SJSA1 (cell line): ENCODE measurements around the gene RARG. TPM values are rescaled to one million over a fixed set of nuclear protein-coding genes. Genes with fewer than 3 reads are reported as not detected.

Experiments
- DNase-seq, 2 experiments: peaks; one replicate each; pipeline ENCODE4 v3.0.0-alpha.2; 2015 to 2020; ENCODE audit warnings: low spot score in 2 of 2, low read depth in 1 of 2
- H3K27ac ChIP-seq: fragments of 250-450 bp; sonication (Bioruptor Pico); 2 replicates; pipeline ENCODE4 v1.5.1; 2020; ENCODE audit warnings: mild to moderate bottlenecking, moderate library complexity
- H3K27me3 ChIP-seq: fragments of 250-450 bp; sonication (Bioruptor Pico); replicated peaks from 2 replicates; pipeline ENCODE4 v1.5.1; 2020; ENCODE audit warnings: mild to moderate bottlenecking, moderate library complexity
- H3K36me3 ChIP-seq: fragments of 250-450 bp; sonication (Bioruptor Pico); 2 replicates; pipeline ENCODE4 v1.5.1; 2020; ENCODE audit warnings: mild to moderate bottlenecking
- H3K4me1 ChIP-seq: fragments of 250-450 bp; sonication (Bioruptor Pico); replicated peaks from 2 replicates; pipeline ENCODE4 v1.6.1; 2021; ENCODE audit warnings: mild to moderate bottlenecking
- H3K4me3 ChIP-seq: fragments of 250-450 bp; sonication (Bioruptor Pico); 2 replicates; pipeline ENCODE4 v1.5.1; 2020; ENCODE audit warnings: mild to moderate bottlenecking
- H3K9me3 ChIP-seq: fragments of 250-450 bp; sonication (Bioruptor Pico); replicated peaks from 2 replicates; pipeline ENCODE4 v1.5.1; 2020; ENCODE audit warnings: mild to moderate bottlenecking
- total RNA-seq: library from RNA; depleted of rRNA; stranded (reverse); fragments of >200 nt; shearing (Covaris generic); gene quantifications from 2 replicates; pipeline ENCODE4 v1.2.3, GENCODE V29; 2014

RARG gene
- total RNA-seq, 1 experiment from 2014 or later: 13.5 TPM

DNA sequence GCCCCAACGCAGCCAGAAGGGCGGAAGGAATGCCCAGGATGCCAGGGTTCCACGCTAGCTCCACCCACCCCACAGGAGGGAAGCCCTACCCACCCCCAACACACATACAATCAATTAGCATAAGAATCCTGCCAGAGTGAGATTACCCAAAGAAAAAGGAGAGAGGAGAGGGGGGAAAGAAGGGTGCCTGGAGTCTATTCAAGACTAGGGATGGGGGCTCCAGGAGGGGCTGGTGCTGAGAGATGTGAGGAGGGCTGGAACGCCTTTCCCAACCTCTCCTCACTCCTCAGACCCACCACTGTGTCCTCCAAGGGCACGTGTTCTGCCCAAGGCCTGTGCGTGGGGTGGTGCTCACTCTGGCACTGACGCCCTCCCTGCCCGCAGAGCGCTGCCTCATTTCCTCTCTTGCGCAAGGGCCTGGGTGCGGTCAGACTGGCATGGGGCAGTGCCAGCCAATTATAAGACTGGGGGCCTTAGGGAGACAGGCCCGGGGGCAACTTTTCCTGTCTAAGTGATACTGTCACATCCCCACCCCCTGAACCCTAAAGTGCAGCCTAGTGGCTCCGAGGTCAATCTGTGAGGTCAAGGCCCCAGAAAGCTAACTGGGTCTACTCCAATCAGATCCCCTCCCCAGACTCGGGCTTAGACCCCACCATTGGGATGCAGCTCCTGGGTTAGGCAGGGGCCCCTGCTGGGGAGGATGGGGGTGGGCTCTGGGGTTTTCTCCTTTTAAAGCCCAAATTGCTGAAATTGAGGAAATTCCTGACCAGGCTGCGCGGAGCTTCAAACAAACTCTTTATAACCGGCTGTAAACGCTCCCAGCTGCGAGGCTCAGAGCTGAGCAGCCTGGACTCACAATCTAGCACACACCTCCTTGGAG is 14.7 kb downstream of the RARG start:
- Histone ChIP-seq H3K36me3 (peaks cover 22% of the 10 kb centered on the region), H3K4me1 (peaks cover 30% of the 10 kb centered on the region), H3K27ac (no peak overlapping the region), H3K27me3 (no peaks in the 10 kb centered on the region), H3K4me3 (no peak overlapping the region), H3K9me3 (no peaks in the 10 kb centered on the region)
- no peak for DNase-seq

DNA sequence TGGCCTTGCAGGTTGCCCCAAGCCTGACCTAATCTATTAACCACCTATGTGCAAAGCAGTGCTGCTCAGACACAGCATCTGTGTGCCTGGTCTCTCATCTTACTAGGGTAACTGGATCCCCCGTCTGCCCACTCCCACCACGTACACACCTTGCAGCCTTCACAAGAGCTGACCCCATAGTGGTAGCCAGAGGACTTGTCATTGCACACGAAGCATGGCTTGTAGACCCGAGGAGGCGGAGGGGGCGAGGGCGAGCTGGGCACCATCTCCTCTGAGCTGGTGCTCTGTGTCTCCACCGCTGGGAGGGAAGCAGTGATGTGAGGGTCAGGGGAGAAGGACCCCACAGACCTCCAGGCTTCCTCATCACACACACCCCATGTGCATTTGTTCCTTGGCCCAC is 16.5 kb downstream of the RARG start:
- no peak overlapping the region for H3K4me3 ChIP-seq
- no peak for DNase-seq

DNA sequence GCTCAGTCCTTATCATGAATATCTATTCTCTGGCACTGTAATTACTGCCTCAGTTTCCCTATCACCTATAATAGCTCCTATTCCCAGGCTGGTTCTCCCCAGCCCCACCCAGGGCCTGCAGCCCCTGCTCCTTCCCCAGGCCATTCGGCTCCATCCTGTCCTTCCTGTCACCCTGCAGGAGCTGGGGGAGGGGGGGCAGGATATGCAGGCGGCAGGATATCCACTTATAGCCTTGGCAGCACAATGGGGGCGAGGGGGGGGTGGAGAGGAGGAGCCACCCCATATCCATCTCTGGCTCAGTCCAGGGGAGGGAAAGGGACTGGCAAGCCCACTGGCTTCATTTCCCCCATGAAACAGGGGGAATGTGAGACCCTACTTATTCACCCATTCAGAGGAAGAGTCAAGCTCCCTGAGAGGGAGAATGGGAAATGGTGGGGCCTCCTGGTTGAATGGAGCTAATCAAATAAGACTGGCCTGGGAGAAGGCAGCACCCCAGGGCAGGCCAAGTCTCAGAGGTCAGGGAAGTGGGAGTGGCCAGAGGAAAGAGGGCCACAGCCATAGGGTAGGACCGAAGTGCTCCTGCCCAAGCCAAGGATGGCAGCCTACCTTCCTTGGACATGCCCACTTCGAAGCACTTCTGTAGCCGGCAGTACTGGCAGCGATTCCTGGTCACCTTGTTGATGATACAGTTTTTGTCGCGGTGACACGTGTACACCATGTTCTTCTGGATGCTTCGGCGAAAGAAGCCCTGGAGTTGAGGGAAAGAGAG is 17.1 kb downstream of the RARG start:
- Histone ChIP-seq H3K27ac (no peak overlapping the region), H3K9me3 (no peaks in the 10 kb centered on the region), H3K36me3 (peaks cover 34% of the 10 kb centered on the region)

More for the DNA sequence above, 16.5 kb downstream of the RARG start:
- H3K27ac ChIP-seq: no peak overlapping the region
- H3K4me1 ChIP-seq: peaks cover 17% of the 10 kb centered on the region
- peaks cover 34% of the 10 kb centered on the region for H3K36me3 ChIP-seq
- H3K27me3 ChIP-seq: no peaks in the 10 kb centered on the region
- H3K9me3 ChIP-seq: no peaks in the 10 kb centered on the region

DNA sequence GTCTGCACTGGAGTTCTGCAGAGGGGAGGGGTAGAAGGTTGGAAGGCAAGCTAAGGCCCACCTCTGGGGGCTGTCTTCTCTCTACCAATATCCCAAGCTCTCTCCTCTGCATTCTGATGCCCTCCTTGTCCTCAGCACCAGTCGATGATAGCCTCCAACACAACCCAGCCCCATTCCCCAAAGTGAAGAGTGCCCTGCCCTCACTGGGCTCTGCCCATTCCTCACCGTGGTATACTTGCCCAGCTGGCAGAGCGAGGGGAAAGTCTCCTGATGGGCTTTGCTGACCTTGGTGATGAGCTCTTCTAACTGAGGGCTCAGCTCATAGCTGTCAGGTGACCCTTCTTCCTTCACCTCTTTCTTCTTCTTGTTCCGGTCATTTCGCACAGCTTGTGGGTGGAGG is 17.8 kb downstream of the RARG start:
- H3K4me3 ChIP-seq: no peak overlapping the region
- DNase-seq: no peak
- no peak overlapping the region for H3K27ac ChIP-seq
- peaks cover 34% of the 10 kb centered on the region for H3K36me3 ChIP-seq
- no peaks in the 10 kb centered on the region for H3K27me3 ChIP-seq
- peaks cover 9% of the 10 kb centered on the region for H3K4me1 ChIP-seq
- H3K9me3 ChIP-seq: no peaks in the 10 kb centered on the region

More for the DNA sequence above, 17.1 kb downstream of the RARG start:
- DNase-seq: no peak
- Histone ChIP-seq H3K4me3 (no peak overlapping the region), H3K27me3 (no peaks in the 10 kb centered on the region), H3K4me1 (peaks cover 15% of the 10 kb centered on the region)

DNA sequence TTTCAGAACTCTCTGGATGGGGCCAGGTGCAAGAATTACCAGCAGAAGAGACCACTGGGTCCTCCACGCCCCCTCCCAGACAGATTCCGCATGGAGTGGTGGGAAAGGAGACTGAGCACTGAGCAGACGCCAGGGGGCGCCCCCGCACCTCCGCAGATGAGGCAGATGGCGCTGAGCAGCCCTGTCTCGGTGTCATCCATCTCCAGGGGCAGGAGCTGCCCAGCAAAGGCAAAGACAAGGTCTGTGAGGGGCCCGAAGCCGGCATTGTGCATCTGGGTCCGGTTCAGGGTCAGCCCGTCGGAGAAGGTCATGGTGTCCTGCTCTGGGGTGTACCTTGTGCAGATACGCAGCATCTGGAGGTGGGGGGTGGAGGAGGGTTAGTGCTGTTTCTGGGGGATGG is 18.7 kb downstream of the RARG start:
- Histone ChIP-seq H3K36me3 (peaks cover 34% of the 10 kb centered on the region), H3K27me3 (no peaks in the 10 kb centered on the region), H3K9me3 (no peaks in the 10 kb centered on the region), H3K27ac (no peak overlapping the region), H3K4me3 (no peak overlapping the region), H3K4me1 (peaks cover 5% of the 10 kb centered on the region; the same call in 1 of the 2 replicates)
- DNase-seq: peak; percentile 68 to 84

DNA sequence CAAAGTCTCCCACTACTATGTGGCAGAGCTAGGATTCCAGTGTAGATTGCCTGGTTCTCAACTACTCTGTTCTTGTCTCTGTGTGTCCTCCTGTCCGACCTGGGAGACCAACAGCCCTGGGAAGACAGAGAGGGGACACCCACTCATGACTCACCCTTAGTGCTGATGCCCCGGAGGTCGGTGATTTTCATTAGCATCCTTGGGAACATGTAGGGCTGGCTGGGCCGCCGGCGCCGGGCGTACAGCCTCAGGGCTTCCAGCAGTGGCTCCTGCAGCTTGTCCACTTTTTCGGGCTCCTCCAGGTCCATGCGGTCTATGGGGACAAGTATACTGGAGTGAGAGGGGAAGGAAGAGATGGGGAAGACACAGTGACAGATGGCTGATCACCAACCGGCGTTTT is 19.1 kb downstream of the RARG start:
- Histone ChIP-seq H3K27ac (no peak overlapping the region), H3K36me3 (peaks cover 34% of the 10 kb centered on the region), H3K27me3 (no peaks in the 10 kb centered on the region), H3K4me3 (no peak overlapping the region), H3K4me1 (peaks cover 5% of the 10 kb centered on the region; the same call in 1 of the 2 replicates), H3K9me3 (no peaks in the 10 kb centered on the region)
- DNase-seq: no peak

DNA sequence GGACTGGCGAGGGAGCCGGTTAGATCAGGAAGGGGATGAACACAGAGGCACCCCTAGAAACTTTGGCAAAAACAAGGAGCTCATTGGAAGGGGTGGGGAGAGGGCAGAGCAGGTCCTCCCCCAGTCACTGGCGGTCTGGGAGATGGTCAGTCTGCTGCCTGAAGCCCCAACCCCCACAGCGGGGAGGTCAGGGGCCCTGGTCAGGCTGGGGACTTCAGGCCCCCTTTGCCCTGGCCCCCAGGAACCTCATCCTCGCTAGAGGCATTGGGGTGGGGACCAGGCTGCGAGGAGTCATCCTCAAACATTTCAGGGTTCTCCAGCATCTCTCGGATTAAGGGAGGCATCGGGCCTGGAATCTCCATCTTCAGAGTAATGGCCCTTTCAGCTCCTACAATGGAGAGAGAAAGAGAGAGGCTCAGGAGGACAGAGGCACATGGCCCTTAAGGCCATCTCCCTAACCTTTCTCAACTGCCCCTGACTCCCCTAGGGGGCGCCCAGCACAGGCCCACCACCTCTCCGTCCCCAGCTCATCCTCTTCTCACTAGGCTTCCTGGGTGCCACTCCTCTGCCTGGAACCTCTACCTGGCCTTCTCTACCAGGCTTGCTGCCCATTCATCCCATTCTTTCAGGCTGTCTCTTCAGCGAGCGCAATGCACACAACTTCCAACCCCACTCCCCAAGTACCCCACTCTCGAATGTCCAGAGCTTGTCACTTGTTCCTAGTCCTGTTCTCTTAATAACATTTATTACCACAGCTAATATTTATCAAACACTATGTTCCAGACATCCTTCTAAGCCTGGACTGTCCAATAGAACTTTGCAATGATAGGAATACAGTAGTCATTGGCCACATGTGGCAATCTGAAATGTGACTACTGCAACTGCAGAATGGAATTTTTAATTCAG is 20.3 kb downstream of the RARG start:
- H3K4me3 ChIP-seq: no peak overlapping the region
- no peaks in the 10 kb centered on the region for H3K27me3 ChIP-seq
- no peak overlapping the region for H3K27ac ChIP-seq
- H3K9me3 ChIP-seq: no peaks in the 10 kb centered on the region
- DNase-seq: no peak
- H3K36me3 ChIP-seq: peaks cover 34% of the 10 kb centered on the region
- H3K4me1 ChIP-seq: peaks cover 5% of the 10 kb centered on the region; the same call in 1 of the 2 replicates

DNA sequence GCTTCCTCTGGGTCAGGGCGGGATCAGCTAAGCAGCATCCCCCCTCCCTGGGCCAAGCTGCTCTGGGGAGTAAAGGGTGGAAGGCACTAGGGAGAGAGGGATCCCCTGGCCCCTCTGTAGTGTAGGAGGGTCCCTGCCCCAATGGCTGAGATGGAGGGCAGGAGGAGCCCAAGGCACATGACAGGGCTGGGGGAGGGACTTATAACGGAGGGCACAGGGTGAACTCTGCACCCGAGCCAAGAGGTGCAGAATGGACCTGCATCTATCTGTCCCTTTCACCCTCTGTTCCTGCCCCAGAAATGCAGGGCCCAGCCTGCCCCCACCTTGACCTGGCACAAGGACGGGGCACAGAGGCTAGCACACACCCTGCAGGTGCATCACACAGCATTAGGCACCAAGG is 21.2 kb downstream of the RARG start:
- H3K4me3 ChIP-seq: no peak overlapping the region
- no peaks in the 10 kb centered on the region for H3K27me3 ChIP-seq
- H3K4me1 ChIP-seq: peaks cover 9% of the 10 kb centered on the region
- peaks cover 34% of the 10 kb centered on the region for H3K36me3 ChIP-seq
- no peaks in the 10 kb centered on the region for H3K9me3 ChIP-seq
- no peak overlapping the region for H3K27ac ChIP-seq
- DNase-seq: no peak

DNA sequence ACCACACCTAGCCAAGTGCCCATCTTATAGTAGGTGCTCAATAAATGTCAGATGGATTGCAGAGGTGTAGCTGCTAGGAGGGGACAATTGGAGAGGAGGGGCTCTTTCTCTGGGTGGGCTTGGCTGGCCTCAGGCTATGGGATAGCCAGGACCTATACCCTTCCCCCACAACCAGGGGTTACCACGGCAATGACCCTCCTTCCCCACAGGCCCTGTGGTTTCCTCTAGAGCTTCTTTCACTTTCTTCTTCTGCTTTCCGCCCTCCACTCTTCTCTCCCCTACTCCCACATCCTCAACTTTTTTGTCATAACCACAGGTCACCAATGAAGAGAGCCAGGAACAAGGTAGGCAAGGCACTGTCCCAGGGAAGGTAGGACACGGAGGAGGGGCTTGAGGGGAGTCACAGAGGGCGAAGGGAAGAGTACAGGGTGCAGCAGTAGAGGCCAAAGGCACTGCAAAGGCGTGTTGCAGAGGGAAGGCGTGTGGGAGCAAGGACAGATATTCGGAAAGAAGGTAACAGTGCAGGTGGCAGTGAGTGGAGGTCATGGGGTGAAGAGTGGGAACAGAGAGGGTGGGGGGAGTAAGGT is 23.0 kb downstream of the RARG start:
- no peak overlapping the region for H3K4me3 ChIP-seq
- no peaks in the 10 kb centered on the region for H3K27me3 ChIP-seq
- peaks cover 13% of the 10 kb centered on the region for H3K4me1 ChIP-seq

DNA sequence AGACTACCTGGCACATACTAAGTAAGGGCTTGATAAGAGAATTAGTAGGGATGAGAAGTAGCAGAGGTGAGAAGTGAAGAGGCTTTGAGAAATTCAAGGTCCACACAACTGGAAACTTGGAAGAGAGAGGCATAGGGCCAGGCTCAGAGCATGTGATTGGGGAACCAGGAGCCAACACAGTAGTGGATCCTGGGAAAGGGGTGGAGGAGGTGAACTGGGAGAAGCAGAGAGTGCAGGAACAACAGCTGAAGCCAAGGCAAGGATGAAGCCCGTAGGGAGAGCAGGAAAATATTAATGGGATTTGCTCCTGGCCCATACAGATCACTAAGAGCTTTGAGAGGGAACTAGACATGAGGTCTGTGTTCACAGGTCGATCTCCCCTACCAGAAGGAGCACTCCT is 23.6 kb downstream of the RARG start:
- no peak overlapping the region for H3K27ac ChIP-seq
- peaks cover 12% of the 10 kb centered on the region for H3K4me1 ChIP-seq
- peaks cover 23% of the 10 kb centered on the region for H3K36me3 ChIP-seq
- no peak for DNase-seq
- H3K27me3 ChIP-seq: no peaks in the 10 kb centered on the region
- H3K4me3 ChIP-seq: no peak overlapping the region
- no peaks in the 10 kb centered on the region for H3K9me3 ChIP-seq

More for the DNA sequence above, 23.0 kb downstream of the RARG start:
- Histone ChIP-seq H3K9me3 (no peaks in the 10 kb centered on the region), H3K36me3 (peaks cover 28% of the 10 kb centered on the region), H3K27ac (no peak overlapping the region)
- no peak for DNase-seq

DNA sequence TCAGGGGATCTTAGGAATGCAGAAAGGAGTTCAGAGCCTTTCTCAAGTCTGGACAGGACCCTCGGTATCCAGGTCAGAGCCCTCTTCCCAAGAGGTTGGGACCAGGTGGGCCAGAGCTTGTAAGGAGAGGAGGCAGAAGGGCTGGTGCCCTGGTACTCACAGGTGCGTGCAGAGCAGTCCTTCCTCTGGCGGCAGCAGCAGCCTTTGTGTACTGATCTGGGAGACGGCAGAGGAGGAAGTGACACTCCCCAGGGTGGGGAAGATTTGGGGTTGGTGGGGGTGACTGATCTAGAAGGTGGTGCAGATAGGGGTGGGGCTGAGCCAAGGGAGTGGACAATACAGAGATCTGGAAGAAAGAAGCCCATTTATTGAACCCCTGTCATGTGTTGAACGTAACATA is 25.0 kb downstream of the RARG start, which contains the start of gene ITGB7:
TSS of gene ITGB7 (minus strand) at position 210 of the 400 bp plus-strand sequence. CDS start 6,808 bp downstream, outside the sequence.
- H3K27me3 ChIP-seq: no peaks in the 10 kb centered on the region
- H3K36me3 ChIP-seq: peaks cover 11% of the 10 kb centered on the region; the same call in 1 of the 2 replicates
- no peak within 1 kb of the TSS for H3K27ac ChIP-seq
- H3K4me3 ChIP-seq: no peak within 1 kb of the TSS
- no peaks in the 10 kb centered on the region for H3K9me3 ChIP-seq
- DNase-seq: no peak
- peaks cover 7% of the 10 kb centered on the region for H3K4me1 ChIP-seq

DNA sequence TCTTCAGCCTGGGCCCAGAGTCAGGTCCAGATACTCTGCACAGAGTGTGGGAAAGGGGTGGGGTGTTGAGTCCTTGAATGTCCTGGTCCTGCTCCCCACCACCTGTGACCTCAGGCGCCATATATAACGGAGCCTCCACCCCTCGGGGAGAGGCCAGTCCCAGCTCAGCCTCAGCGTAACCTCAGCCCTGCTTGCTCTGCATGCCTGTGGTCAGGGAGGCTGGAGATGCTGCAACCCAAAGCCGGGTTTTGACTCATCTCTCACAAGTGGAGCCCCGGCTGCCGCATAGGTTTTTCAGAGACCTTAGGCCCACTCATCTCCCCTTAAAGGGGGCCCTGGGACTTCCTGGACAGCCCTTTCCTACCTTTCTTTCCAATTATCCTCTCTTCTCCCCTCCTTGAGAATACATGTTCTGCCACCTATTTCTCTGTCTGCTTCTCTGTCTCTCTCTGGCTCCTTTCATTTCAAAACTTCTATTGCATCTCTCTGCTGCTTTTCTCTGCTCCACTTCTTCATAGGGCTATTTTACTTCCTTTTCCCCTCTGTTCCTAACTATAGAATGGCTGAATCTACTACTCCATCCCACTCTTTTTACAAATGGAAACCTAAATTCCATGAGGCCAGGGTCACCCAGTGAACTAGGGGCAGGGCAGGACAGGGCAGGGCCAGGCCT is 26.1 kb downstream of the RARG start:
- Histone ChIP-seq H3K36me3 (peaks cover 1% of the 10 kb centered on the region; the same call in 1 of the 2 replicates), H3K4me1 (peaks cover 7% of the 10 kb centered on the region), H3K27ac (no peak overlapping the region), H3K4me3 (no peak overlapping the region), H3K9me3 (no peaks in the 10 kb centered on the region), H3K27me3 (no peaks in the 10 kb centered on the region)
- DNase-seq: peak; percentile 39 to 77
